IPS-20b (cell line): Measurements from ENCODE around the gene RHCG.
"Not testable (repeated sequence)": the region's sequence is repeated elsewhere in the genome, so short reads cannot be mapped to it uniquely, and the experiment has no call there.

Experiments used
- H3K27ac ChIP-seq: one replicate; pipeline ENCODE4 v1.5.1; 2013; ENCODE audit warnings: low read length
- H3K27me3 ChIP-seq: 2 replicates; pipeline ENCODE4 v1.6.1; 2013; ENCODE audit warnings: mild to moderate bottlenecking, low read length, inconsistent platforms; ENCODE audit not compliant: insufficient read depth
- H3K36me3 ChIP-seq: 2 replicates; pipeline ENCODE4 v1.6.1; 2013; ENCODE audit warnings: low read depth, mild to moderate bottlenecking, inconsistent platforms, low read length, moderate library complexity; ENCODE audit not compliant: insufficient read depth
- H3K4me1 ChIP-seq: 2 replicates; pipeline ENCODE4 v1.6.1; 2013; ENCODE audit warnings: mild to moderate bottlenecking, control low read depth, inconsistent platforms, low read length, moderate library complexity; ENCODE audit not compliant: insufficient read depth
- H3K4me3 ChIP-seq: 2 replicates; pipeline ENCODE4 v1.5.1; 2013; ENCODE audit warnings: mild to moderate bottlenecking, low read length, inconsistent platforms
- H3K9ac ChIP-seq: 2 replicates; pipeline ENCODE4 v1.6.1; 2013; ENCODE audit warnings: low read depth, mild to moderate bottlenecking, inconsistent platforms, low read length, moderate library complexity
- H3K9me3 ChIP-seq: 2 replicates; pipeline ENCODE4 v1.6.1; 2013; ENCODE audit warnings: mild to moderate bottlenecking, low read depth, low read length, inconsistent platforms; ENCODE audit not compliant: insufficient read depth

Gene RHCG

GRCh38 chr15:89489376-89489775 lies 7.0 kb downstream of the RHCG start:
- H3K9ac ChIP-seq = no peak overlapping the region
- no peaks in the 10 kb centered on the region for H3K36me3 ChIP-seq
- no peak overlapping the region for H3K27ac ChIP-seq
- H3K27me3 ChIP-seq = peaks cover 36% of the 10 kb centered on the region
- no peaks in the 10 kb centered on the region for H3K9me3 ChIP-seq
- no peak overlapping the region for H3K4me3 ChIP-seq
- no peaks in the 10 kb centered on the region for H3K4me1 ChIP-seq

- Histone ChIP-seq H3K27ac (no peak overlapping the region), H3K4me3 (no peak overlapping the region), H3K36me3 (no peaks in the 10 kb centered on the region), H3K27me3 (peaks cover 26% of the 10 kb centered on the region), H3K4me1 (no peaks in the 10 kb centered on the region), H3K9ac (no peak overlapping the region), H3K9me3 (no peaks in the 10 kb centered on the region)
These were observed 8.6 kb downstream of the RHCG start for GRCh38 chr15:89487791-89488190.

- H3K9ac ChIP-seq = no peak overlapping the region
These were observed 9.7 kb downstream of the RHCG start for GRCh38 chr15:89486726-89487050.

DNA sequence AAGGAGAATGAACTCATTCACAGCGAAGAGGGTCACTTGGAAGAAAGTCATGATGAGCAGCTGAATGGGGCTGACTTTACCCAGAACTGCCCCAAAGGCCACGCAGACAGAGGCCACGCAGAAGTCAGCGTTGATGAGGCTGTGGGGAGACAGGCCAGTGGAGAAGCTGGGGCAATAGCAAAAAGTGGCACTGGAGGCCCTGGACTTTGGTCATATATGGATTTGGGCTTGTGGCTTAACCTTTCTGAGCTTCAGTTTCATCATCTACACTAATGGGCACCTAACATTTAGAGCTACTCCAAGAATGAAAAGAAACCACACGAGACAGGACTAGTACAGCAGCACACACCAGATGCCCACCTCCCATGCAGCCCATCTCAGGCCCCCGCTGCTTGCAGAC lies 13.3 kb downstream of the RHCG start:
- H3K27me3 ChIP-seq = peaks cover 37% of the 10 kb centered on the region
- H3K4me1 ChIP-seq = no peaks in the 10 kb centered on the region
- no peak overlapping the region for H3K9ac ChIP-seq
- H3K9me3 ChIP-seq = no peaks in the 10 kb centered on the region
- H3K27ac ChIP-seq = no peak overlapping the region
- no peak overlapping the region for H3K4me3 ChIP-seq
- H3K36me3 ChIP-seq = no peaks in the 10 kb centered on the region

More at GRCh38 chr15:89486726-89487050, 9.7 kb downstream of the RHCG start:
- Histone ChIP-seq H3K27me3 (peaks cover 26% of the 10 kb centered on the region), H3K4me1 (no peaks in the 10 kb centered on the region), H3K4me3 (no peak overlapping the region), H3K36me3 (no peaks in the 10 kb centered on the region), H3K9me3 (no peaks in the 10 kb centered on the region), H3K27ac (no peak overlapping the region)

DNA sequence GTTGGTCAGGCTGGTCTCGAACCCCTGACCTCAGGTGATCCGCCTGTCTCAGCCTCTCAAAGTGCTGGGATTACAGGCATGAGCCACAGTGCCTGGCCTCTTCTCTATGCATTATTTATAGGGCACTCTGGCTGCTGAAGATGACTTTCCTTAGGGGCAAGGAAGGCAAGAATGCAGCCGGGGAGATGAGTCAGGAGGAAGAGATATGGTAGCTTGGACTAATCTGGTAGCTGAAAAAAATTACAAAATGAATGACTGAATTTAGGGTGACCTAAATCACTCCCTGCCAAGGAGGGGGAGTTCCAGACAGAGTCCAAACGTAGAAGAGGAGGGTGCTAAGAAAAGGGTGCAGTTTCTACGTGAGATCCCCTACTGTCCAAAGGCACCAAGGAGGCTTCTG lies 14.2 kb downstream of the RHCG start:
- Histone ChIP-seq H3K9me3 (no peaks in the 10 kb centered on the region), H3K27me3 (peaks cover 38% of the 10 kb centered on the region), H3K4me1 (no peaks in the 10 kb centered on the region), H3K4me3 (no peak overlapping the region), H3K9ac (no peak overlapping the region), H3K36me3 (no peaks in the 10 kb centered on the region), H3K27ac (no peak overlapping the region)

- Histone ChIP-seq H3K27ac (no peak overlapping the region), H3K9ac (no peak overlapping the region), H3K4me1 (no peaks in the 10 kb centered on the region), H3K9me3 (no peaks in the 10 kb centered on the region), H3K4me3 (no peak overlapping the region), H3K36me3 (no peaks in the 10 kb centered on the region), H3K27me3 (peaks cover 44% of the 10 kb centered on the region)
These were observed 15.9 kb downstream of the RHCG start for GRCh38 chr15:89480505-89480904.

DNA sequence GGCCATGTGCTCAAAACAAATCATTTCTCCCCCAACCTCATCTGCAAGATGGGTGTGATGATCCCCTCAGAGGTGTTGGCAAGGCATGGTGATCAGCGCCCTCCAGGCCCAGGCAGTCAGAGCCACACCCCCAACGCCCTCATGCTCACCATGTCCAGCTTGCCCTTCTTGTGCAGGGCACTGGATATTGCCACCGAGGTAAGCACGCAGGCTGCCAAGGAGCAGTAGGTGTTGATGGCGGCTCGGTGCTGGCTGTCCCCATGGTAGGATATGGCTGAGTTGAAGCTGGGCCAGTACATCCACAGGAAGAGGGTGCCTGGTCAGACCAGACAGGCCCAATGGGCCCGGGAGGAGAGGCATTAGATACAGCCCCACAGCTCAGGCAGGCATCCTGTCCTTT lies 17.2 kb downstream of the RHCG start:
- peaks cover 52% of the 10 kb centered on the region for H3K27me3 ChIP-seq
- H3K27ac ChIP-seq = no peak overlapping the region
- H3K4me3 ChIP-seq = no peak overlapping the region
- H3K4me1 ChIP-seq = no peaks in the 10 kb centered on the region
- H3K9ac ChIP-seq = no peak overlapping the region
- H3K36me3 ChIP-seq = no peaks in the 10 kb centered on the region
- H3K9me3 ChIP-seq = no peaks in the 10 kb centered on the region

DNA sequence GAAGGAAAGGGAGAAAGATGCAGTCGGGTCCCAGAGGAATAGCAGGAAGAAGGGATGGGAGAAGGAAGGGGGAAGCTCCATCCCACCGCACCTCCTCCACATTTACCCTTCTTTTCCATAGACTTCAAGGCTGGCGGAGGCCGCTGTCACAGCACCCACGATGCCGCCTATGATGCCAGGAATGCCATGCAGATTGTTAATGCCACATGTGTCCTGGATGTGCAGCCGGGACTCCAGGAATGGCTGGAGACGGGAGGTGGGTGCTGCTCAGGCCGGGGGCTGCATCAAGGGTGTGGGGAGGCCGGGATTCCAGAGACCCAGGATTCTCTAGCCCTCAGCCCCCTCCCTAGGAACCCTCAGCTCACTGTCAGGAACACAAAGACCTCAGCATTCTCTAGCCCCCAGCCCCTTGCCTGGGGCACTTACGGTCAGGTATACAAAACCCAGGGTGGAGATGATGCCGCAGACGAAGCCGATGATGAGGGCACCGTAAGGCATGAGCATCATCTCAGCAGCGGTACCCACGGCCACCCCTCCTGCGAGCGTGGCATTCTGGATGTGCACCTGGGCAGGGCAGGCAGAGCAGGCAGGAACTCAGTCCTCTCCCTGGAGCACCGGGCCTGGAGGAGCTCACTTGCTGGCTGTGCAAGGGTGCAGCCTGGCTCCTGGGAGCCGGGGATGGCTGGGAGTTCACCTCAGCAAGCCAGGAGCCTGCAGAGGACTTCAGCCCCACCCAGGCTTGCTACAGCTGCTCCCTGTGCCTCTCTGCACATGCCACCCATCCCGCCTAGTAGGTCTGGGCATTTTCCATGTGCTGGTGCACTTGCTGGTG lies 18.8 kb downstream of the RHCG start:
- Histone ChIP-seq H3K36me3 (no peaks in the 10 kb centered on the region), H3K4me1 (no peaks in the 10 kb centered on the region), H3K4me3 (no peak overlapping the region), H3K9ac (no peak overlapping the region), H3K27me3 (peaks cover 55% of the 10 kb centered on the region), H3K27ac (no peak overlapping the region), H3K9me3 (no peaks in the 10 kb centered on the region)

DNA sequence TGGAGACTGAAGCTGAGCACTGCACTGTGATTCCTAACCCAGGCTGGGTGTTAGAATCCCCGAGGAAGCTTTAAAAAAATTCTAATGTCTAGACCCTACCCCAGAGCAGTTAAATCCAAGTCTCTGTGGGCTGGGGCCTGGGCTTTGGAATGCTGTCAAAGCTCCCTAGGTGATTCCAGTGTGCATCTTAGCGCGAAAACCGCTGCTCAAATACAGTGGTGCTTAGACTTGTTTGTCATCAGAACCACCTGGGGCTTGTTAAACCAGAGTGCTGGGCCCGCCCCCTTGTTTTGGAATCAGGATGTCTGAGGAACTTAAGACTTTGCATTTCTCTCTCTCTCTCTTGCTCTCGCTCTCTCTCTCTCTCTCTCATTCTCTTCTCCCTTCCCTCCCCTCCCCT lies 20.7 kb downstream of the RHCG start:
- peaks cover 73% of the 10 kb centered on the region for H3K27me3 ChIP-seq

DNA sequence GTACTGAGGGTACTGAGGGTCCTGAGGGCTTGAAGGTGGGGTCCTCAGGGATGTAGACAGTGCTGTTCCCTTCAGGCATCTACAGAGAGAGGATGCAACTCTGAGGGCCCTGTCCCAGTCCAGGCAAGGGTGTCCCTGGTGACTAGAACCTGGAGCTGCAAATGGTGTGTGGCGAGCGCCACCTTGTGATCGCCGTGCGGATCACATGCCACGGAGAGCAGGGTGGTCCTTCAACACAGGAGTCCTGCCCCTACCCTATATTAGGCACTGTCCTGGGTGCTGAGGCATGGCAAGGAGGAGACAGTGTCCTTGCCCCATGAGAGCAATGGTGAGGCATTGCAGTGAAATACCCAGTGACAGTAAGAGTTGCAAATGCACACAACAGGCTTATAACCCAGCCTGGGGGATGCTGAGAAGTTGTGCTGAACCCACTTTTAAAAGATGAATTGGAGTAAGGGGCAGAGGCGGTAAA lies 23.6 kb downstream of the RHCG start:
- H3K4me1 ChIP-seq = peaks cover 16% of the 10 kb centered on the region
- H3K9ac ChIP-seq = no peak overlapping the region
- peaks cover 59% of the 10 kb centered on the region for H3K27me3 ChIP-seq
- no peak overlapping the region for H3K27ac ChIP-seq
- H3K36me3 ChIP-seq = no peaks in the 10 kb centered on the region
- H3K4me3 ChIP-seq = no peak overlapping the region
- no peaks in the 10 kb centered on the region for H3K9me3 ChIP-seq

More for the DNA sequence above, 20.7 kb downstream of the RHCG start:
- Histone ChIP-seq H3K9me3 (no peaks in the 10 kb centered on the region), H3K9ac (no peak overlapping the region), H3K4me3 (no peak overlapping the region), H3K4me1 (peaks cover 4% of the 10 kb centered on the region), H3K27ac (no peak overlapping the region), H3K36me3 (no peaks in the 10 kb centered on the region)

DNA sequence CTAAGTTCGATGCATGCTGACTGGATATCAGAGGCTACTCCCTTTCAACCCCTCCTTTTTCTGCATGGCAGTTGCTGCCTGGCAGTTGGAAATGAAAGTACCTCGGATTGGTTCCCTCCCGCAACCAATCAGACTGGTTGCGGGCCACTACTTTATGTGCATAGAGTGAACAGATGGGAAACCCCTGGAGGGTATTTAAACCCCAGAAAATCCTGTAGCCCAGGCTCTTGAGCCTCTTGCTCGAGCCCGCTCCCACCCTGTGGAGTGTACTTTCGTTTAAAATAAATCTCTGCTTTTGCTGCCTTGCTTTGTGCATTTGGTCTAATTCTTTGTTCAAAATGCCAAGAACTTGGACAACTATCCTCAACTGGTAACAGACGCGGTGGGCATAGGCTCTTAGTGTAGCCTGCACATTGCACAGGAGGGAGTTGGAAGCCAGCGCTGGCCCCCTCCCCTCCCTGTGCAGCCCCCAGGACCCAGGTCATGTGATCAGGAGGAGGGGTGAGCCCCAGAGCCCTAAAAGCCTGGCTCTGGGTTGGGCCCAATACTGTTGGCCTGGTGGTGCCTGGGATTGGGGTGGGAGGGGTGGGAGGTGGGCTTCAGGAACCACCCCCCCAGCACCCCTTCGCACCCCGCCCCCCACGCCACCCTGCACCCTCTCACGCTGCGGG lies 26.8 kb downstream of the RHCG start:
- no peak overlapping the region for H3K27ac ChIP-seq
- peak overlapping the region; percentile 10; the same call in 1 of the 2 replicates for H3K9ac ChIP-seq
- H3K36me3 ChIP-seq = no peaks in the 10 kb centered on the region
- H3K4me1 ChIP-seq = peaks cover 16% of the 10 kb centered on the region
- H3K27me3 ChIP-seq = peaks cover 33% of the 10 kb centered on the region; the same call in 1 of the 2 replicates
- no peaks in the 10 kb centered on the region for H3K9me3 ChIP-seq
- H3K4me3 ChIP-seq = peak overlapping the region; percentile 72

GRCh38 chr15:89468813-89469212 lies 27.6 kb downstream of the RHCG start:
- H3K4me3 ChIP-seq = peak overlapping the region; percentile 46; the same call in 1 of the 2 replicates
- H3K36me3 ChIP-seq, H3K9me3 ChIP-seq, H3K27ac ChIP-seq, H3K9ac ChIP-seq: not testable (repeated sequence)
- peaks cover 29% of the 10 kb centered on the region; the same call in 1 of the 2 replicates for H3K27me3 ChIP-seq
- peaks cover 16% of the 10 kb centered on the region for H3K4me1 ChIP-seq
